ENCODE data around the gene HECTD1.

The HECTD1 gene

DNA sequence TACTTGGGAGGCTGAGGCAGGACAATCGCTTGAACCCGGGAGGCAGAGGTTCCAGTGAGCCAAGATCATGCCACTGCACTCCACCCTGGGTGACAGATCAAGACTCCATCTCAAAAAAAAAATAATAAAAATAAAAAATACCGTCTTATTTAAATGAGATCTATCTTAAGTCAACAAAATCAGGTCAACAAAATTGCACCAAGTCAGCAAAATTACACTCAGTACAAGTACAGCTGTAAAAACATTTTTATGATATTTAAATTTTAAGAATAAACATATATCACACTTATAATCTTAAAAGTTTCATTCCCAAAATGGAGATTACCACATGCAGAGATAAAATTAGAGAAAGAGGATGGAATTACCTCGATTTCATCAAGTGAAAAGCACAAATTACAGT, 33.2 kb downstream of the HECTD1 start:
- Histone ChIP-seq H3K4me1 (no peaks in the 10 kb centered on the region), H3K36me3 (peaks cover 96 to 100% (median 99%) of the 10 kb centered on the region in 11 experiments), H3K4me2 (no peak overlapping the region), H3K27me3 (no peaks in the 10 kb centered on the region), H3K9ac (no peak overlapping the region), H3K27ac (no peak overlapping the region), H4K20me1 (peaks cover 18 to 71% (median 61%) of the 10 kb centered on the region in 11 experiments; a peak in 20 of 22 replicates), H3K9me3 (replicated peaks in 1 of 11) (no peaks in the 10 kb centered on the region), H3K4me3 (no peak overlapping the region)
- no peak for TF ChIP-seq Cebpa-rat (IDR thresholded peaks at IDR 0.05)

GRCh38 chr14:31173120-31173837, 34.3 kb downstream of the HECTD1 start:
- Histone ChIP-seq H4K20me1 (peaks cover 10 to 62% (median 50%) of the 10 kb centered on the region in 11 experiments; a peak in 18 of 22 replicates), H3K36me3 (peaks cover 97 to 100% (median 100%) of the 10 kb centered on the region in 11 experiments), H3K27me3 (no peaks in the 10 kb centered on the region), H3K9ac (no peak overlapping the region), H3K4me2 (no peak overlapping the region), H3K9me3 (replicated peaks in 1 of 11) (no peaks in the 10 kb centered on the region), H3K4me3 (no peak overlapping the region), H3K27ac (no peak overlapping the region), H3K4me1 (no peaks in the 10 kb centered on the region)
- TF ChIP-seq Cebpa-rat (IDR thresholded peaks at IDR 0.05), result no peak

GRCh38 chr14:31172084-31172483, 35.5 kb downstream of the HECTD1 start:
- Histone ChIP-seq H3K36me3 (peaks cover 97 to 100% (median 100%) of the 10 kb centered on the region in 11 experiments), H3K9me3 (replicated peaks in 1 of 11) (no peaks in the 10 kb centered on the region), H3K9ac (no peak overlapping the region), H3K27me3 (no peaks in the 10 kb centered on the region), H4K20me1 (peaks cover 5 to 56% (median 38%) of the 10 kb centered on the region in 11 experiments; a peak in 18 of 22 replicates), H3K4me1 (no peaks in the 10 kb centered on the region), H3K4me3 (no peak overlapping the region), H3K27ac (no peak overlapping the region), H3K4me2 (no peak overlapping the region)
- TF ChIP-seq Cebpa-rat (IDR thresholded peaks at IDR 0.05), result no peak

DNA sequence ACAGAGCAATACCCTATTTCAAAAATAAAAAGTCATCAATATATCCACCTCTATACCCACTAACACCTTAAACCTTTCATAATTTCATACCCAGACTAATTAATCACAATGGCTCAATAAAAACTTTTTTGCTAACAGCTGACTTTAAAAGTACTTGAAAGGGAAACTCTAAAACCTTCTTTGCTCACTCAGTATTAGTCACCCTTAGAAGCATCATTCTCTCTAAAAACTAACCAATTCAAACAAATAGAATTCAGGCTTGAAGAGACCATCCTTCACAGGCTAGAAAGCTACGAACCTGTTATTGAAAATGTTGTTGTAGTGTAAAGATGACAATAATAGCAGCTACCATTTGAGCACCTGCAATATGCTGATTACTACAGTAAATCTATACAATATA, 37.2 kb downstream of the HECTD1 start:
- Histone ChIP-seq H3K9me3 (replicated peaks in 1 of 11) (no peaks in the 10 kb centered on the region), H4K20me1 (peaks cover 5 to 54% (median 37%) of the 10 kb centered on the region in 11 experiments; a peak in 18 of 22 replicates), H3K27me3 (no peaks in the 10 kb centered on the region), H3K27ac (no peak overlapping the region), H3K36me3 (peaks cover 98 to 100% (median 100%) of the 10 kb centered on the region in 11 experiments), H3K9ac (no peak overlapping the region), H3K4me3 (no peak overlapping the region), H3K4me1 (peaks cover 0 to 13% (median 0%) of the 10 kb centered on the region in 10 experiments; a peak in 3 of 20 replicates), H3K4me2 (no peak overlapping the region)
- no peak for TF ChIP-seq Cebpa-rat (IDR thresholded peaks at IDR 0.05)

DNA sequence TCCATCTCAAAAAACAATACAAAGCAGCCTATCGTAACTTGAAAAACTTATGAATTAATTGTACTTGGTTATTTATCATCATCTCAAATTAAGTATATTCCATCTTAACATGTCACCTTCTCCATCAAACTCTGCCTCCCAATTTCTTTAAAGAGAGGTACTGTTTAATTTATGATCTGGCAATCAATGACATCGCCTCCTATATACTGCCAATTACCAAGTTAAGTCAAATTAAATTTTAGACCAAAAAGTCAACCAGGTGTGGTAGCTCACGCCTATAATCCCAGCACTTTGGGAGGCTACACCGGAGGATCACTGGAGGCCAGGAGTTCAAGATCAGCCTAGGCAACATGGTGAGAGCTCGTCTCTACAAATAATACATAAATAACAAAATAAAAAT, 37.7 kb downstream of the HECTD1 start:
- Histone ChIP-seq H3K27ac (no peak overlapping the region), H3K27me3 (no peaks in the 10 kb centered on the region), H3K4me1 (peaks cover 0 to 13% (median 0%) of the 10 kb centered on the region in 10 experiments; a peak in 3 of 20 replicates), H3K9me3 (replicated peaks in 1 of 11) (no peaks in the 10 kb centered on the region), H3K36me3 (peaks cover 98 to 100% (median 100%) of the 10 kb centered on the region in 11 experiments), H3K9ac (no peak overlapping the region), H3K4me3 (no peak overlapping the region), H3K4me2 (no peak overlapping the region), H4K20me1 (peaks cover 5 to 52% (median 35%) of the 10 kb centered on the region in 11 experiments; a peak in 16 of 22 replicates)
- no peak for TF ChIP-seq Cebpa-rat (IDR thresholded peaks at IDR 0.05)

DNA sequence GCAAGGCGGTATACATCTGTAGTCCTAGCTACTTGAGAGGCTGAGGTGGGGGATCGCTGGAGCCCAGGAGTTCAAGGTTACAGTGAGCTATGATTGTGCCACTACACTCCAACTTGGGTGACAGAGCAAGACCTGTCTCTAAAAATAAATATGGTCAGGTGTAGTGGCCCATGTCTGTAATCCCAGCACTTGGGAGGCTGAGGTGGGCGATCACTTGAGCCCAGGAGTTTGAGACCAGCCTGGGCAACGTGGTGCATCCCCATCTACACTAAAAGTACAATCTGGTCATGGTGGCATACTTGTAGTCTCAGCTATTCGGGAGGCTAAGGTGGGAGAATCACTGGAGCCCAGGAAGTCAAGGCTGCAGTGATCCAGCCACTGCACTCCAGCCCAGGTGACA, 40.6 kb downstream of the HECTD1 start:
- 0 out of 22 replicates have a peak overlapping the region, but pooled peaks of 1 of the 11 experiments have one; percentile 21 for H3K9ac ChIP-seq
- H3K36me3 ChIP-seq, result peaks cover 98 to 100% (median 99%) of the 10 kb centered on the region in 11 experiments
- TF ChIP-seq Cebpa-rat (IDR thresholded peaks at IDR 0.05), result no peak
- no peaks in the 10 kb centered on the region for H3K9me3 ChIP-seq (replicated peaks in 1 of 11)
- peaks cover 5 to 59% (median 33%) of the 10 kb centered on the region in 11 experiments; a peak in 15 of 22 replicates for H4K20me1 ChIP-seq
- H3K4me2 ChIP-seq, result no peak overlapping the region
- H3K4me3 ChIP-seq, result no peak overlapping the region
- H3K4me1 ChIP-seq, result peaks cover 0 to 13% (median 0%) of the 10 kb centered on the region in 10 experiments; a peak in 3 of 20 replicates
- no peak overlapping the region for H3K27ac ChIP-seq
- no peaks in the 10 kb centered on the region for H3K27me3 ChIP-seq

GRCh38 chr14:31166271-31166561, 41.4 kb downstream of the HECTD1 start:
- H3K36me3 ChIP-seq, result peaks cover 99 to 100% (median 99%) of the 10 kb centered on the region in 11 experiments
- H4K20me1 ChIP-seq, result peaks cover 5 to 67% (median 34%) of the 10 kb centered on the region in 11 experiments; a peak in 16 of 22 replicates
- H3K9me3 ChIP-seq (replicated peaks in 1 of 11), result no peaks in the 10 kb centered on the region
- no peak for TF ChIP-seq Cebpa-rat (IDR thresholded peaks at IDR 0.05)
- no peaks in the 10 kb centered on the region for H3K27me3 ChIP-seq
- peaks cover 0 to 13% (median 0%) of the 10 kb centered on the region in 10 experiments; a peak in 3 of 20 replicates for H3K4me1 ChIP-seq
- H3K9ac ChIP-seq, result no peak overlapping the region
- H3K27ac ChIP-seq, result no peak overlapping the region
- H3K4me2 ChIP-seq, result no peak overlapping the region
- no peak overlapping the region for H3K4me3 ChIP-seq

DNA sequence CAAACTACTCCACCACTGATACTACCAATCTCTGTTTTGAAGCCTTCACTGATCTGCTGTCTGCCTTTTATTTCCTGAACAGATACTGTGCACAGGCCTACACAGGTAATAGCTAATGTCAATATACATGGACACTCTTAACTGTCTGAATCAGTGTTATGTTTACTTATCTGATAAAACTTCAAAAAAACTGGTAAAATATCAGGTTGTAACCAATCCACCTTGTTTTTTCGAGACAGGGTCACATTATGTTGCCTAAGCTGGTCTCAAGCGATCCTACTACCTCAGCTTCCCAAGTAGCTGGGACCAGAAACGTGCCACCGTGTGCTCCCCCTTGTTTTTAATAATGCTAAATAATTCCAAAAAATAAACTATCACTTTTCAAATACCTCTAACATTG, 43.5 kb downstream of the HECTD1 start:
- no peak overlapping the region for H3K27ac ChIP-seq
- no peak overlapping the region for H3K4me3 ChIP-seq
- H3K36me3 ChIP-seq, result peaks cover 95 to 100% (median 99%) of the 10 kb centered on the region in 11 experiments

DNA sequence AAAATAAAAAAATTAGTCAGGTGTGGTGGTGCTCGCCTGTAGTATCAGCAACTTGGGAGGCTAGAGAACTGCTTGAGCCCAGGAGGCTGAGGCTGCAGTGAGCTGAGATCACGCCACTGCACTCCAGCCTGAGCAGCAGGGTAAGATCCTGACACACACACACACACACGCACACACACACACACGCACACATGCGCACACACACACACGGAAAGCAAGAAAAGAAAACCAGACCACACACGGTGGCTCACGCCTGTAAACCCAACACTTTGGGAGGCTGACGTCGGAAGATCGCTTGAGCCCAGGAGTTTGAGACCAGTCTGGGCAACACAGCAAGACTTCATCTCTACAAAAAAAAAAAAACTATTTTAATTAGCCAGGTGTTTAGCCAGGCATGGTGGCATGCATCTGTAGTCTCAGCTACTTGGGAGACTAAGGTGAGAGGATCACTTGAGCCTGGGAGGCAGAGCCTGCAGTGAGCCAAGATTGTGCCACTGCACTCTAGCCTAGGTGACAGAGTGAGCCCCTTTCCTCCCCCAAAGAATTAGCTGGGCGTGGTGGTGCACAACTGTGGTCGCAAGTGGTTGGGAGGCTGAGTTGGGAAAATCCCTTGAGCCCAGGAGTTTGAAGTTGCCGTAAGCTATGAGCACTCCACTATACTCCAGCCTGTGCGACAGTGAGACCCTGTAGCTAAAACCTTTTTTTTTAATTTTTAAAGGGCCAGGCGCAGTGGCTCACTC, 44.5 kb downstream of the HECTD1 start:
- H3K27me3 ChIP-seq, result no peaks in the 10 kb centered on the region
- H4K20me1 ChIP-seq, result peaks cover 0 to 75% (median 31%) of the 10 kb centered on the region in 11 experiments; a peak in 16 of 22 replicates
- no peaks in the 10 kb centered on the region for H3K9me3 ChIP-seq (replicated peaks in 1 of 11)
- H3K4me2 ChIP-seq, result no peak overlapping the region
- no peak overlapping the region for H3K4me3 ChIP-seq
- no peak overlapping the region for H3K27ac ChIP-seq
- peaks cover 96 to 100% (median 99%) of the 10 kb centered on the region in 11 experiments for H3K36me3 ChIP-seq
- H3K9ac ChIP-seq, result no peak overlapping the region
- peaks cover 0 to 13% (median 0%) of the 10 kb centered on the region in 10 experiments; a peak in 3 of 20 replicates for H3K4me1 ChIP-seq
- TF ChIP-seq Cebpa-rat (IDR thresholded peaks at IDR 0.05), result no peak

More for the DNA sequence above, 43.5 kb downstream of the HECTD1 start:
- H3K4me1 ChIP-seq, result peaks cover 0 to 13% (median 0%) of the 10 kb centered on the region in 10 experiments; a peak in 3 of 20 replicates
- peaks cover 0 to 69% (median 31%) of the 10 kb centered on the region in 11 experiments; a peak in 16 of 22 replicates for H4K20me1 ChIP-seq
- H3K9ac ChIP-seq, result no peak overlapping the region
- no peaks in the 10 kb centered on the region for H3K27me3 ChIP-seq
- no peak overlapping the region for H3K4me2 ChIP-seq
- no peak for TF ChIP-seq Cebpa-rat (IDR thresholded peaks at IDR 0.05)
- no peaks in the 10 kb centered on the region for H3K9me3 ChIP-seq (replicated peaks in 1 of 11)
